ENCODE data around the gene PRRX2. TPM values are rescaled to one million over a fixed set of nuclear protein-coding genes. Genes with fewer than 3 reads are reported as not detected.

Gene PRRX2
- total and polyA plus RNA-seq, 2 of the 4 experiments (the other 2 are of a cell fraction): 12.7 to 35.5 TPM

DNA sequence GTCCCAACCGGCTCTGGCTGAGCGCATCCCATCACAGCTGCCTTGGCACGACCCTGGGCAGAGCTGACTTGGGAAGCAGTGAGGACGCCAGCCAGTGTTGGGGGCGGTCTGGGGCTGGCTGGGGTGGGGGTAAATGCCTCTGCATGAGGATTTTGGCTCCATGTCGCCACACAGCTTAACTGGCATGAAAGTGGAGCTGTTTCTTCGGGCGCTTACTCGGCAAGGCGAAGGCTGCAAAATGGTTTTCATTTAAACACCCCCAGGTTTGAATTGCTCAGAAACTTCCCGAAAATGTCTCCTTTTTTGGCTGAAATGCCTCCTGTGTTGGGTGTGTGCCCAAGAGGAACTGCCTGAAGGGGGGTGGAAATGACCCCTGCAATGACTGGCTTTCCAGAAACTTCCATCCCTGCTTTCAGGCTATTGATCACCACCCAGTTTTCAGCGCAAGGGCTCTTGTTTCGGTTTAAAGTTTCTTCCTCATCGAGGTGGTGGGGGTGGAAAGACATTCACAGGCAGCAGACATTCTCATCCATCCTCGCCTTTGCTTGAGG, 49.1 kb downstream of the PRRX2 start:
- Histone ChIP-seq H3K4me1 (ENCODE audit: control insufficient read depth, insufficient read depth, low read length) (peaks cover 40% of the 10 kb centered on the region), H4K91ac (ENCODE audit: insufficient read depth, low read depth, low read length) (peak overlapping the region; percentile 92), H3K4me3 (ENCODE audit: insufficient read depth, low read depth, low read length) (no peak overlapping the region), H3K18ac (ENCODE audit: low read depth, low read length) (peak overlapping the region; percentile 46; the same call in 1 of the 2 replicates), H3K14ac (replicated peaks; ENCODE audit: low read depth, low read length) (peak overlapping the region; percentile 54; the same call in 1 of the 2 replicates), H3K9me3 (ENCODE audit: control insufficient read depth, insufficient read depth, low read length) (no peaks in the 10 kb centered on the region), H3K27me3 (ENCODE audit: control insufficient read depth, insufficient read depth, low read length) (no peaks in the 10 kb centered on the region), H3K36me3 (ENCODE audit: control insufficient read depth, insufficient read depth, low read length) (peaks cover 3% of the 10 kb centered on the region), H2AFZ (replicated peaks; ENCODE audit: low read length, poor library complexity) (peak overlapping the region; percentile 41), H3K23ac (ENCODE audit: low read depth, low read length) (peak overlapping the region; percentile 83), H2BK20ac (ENCODE audit: low read depth, low read length) (peak overlapping the region; percentile 80), H2AK5ac (ENCODE audit: low read depth, low read length) (peak overlapping the region; percentile 96), H2AK9ac (replicated peaks; ENCODE audit: low read depth, low read length, poor library complexity) (peak overlapping the region; percentile 58), H4K5ac (ENCODE audit: low read depth, low read length) (peak overlapping the region; percentile 22), H2BK5ac (ENCODE audit: low read depth, low read length, poor library complexity, severe bottlenecking) (no peak overlapping the region), H3K79me1 (ENCODE audit: low read depth in 1 of 2, low read length in 2 of 2) (peaks cover 7 to 68% of the 10 kb centered on the region in 2 experiments), H4K20me1 (ENCODE audit: insufficient read depth, low read length) (peaks cover 10% of the 10 kb centered on the region; the same call in 1 of the 2 replicates), H3K9ac (ENCODE audit: low read depth, low read length) (no peak overlapping the region), H3K4ac (ENCODE audit: low read depth, low read length) (peak overlapping the region; percentile 91), H3K27ac (ENCODE audit: insufficient read depth, low read length) (peak overlapping the region; percentile 63), H3K9me1 (ENCODE audit: insufficient read depth, low read length) (peaks cover 35% of the 10 kb centered on the region), H3K4me2 (ENCODE audit: low read depth, low read length) (no peak overlapping the region), H3K56ac (ENCODE audit: extremely low read depth, insufficient read depth, low read length) (peak overlapping the region; percentile 1), H2BK120ac (ENCODE audit: low read depth, low read length) (peak overlapping the region; percentile 77), H2BK15ac (ENCODE audit: low read depth, low read length) (peak overlapping the region; percentile 33; the same call in 1 of the 3 replicates), H4K8ac (ENCODE audit: low read depth in 2 of 2, low read length in 2 of 2) (peak overlapping the region; percentile 55 to 75; a peak in 2 of 4 replicates)
- ATAC-seq (ENCODE audit: low read depth) (no peak), DNase-seq (no peak)
- in situ Hi-C loops (cut with MboI; ENCODE audit: low sequenced_read_pairs): no loop called here
- TF ChIP-seq, protein P1, sequence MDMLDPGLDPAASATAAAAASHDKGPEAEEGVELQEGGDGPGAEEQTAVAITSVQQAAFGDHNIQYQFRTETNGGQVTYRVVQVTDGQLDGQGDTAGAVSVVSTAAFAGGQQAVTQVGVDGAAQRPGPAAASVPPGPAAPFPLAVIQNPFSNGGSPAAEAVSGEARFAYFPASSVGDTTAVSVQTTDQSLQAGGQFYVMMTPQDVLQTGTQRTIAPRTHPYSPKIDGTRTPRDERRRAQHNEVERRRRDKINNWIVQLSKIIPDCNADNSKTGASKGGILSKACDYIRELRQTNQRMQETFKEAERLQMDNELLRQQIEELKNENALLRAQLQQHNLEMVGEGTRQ (IDR thresholded peaks at IDR 0.05; ENCODE audit: low read depth, low read length): no peak
- TF ChIP-seq SMC3 (IDR thresholded peaks at IDR 0.05; ENCODE audit: low read depth, low read length) (no peak), CHD1 (IDR thresholded peaks at IDR 0.05; ENCODE audit: low read depth, low read length) (no peak), BHLHE40 (IDR thresholded peaks at IDR 0.05; ENCODE audit: low read depth, low read length) (no peak), CEBPB (IDR thresholded peaks at IDR 0.05; ENCODE audit: low read depth, low read length) (no peak), FOS (IDR thresholded peaks at IDR 0.05; ENCODE audit: low read depth, low read length) (no peak)
- TF ChIP-seq, protein P2, sequence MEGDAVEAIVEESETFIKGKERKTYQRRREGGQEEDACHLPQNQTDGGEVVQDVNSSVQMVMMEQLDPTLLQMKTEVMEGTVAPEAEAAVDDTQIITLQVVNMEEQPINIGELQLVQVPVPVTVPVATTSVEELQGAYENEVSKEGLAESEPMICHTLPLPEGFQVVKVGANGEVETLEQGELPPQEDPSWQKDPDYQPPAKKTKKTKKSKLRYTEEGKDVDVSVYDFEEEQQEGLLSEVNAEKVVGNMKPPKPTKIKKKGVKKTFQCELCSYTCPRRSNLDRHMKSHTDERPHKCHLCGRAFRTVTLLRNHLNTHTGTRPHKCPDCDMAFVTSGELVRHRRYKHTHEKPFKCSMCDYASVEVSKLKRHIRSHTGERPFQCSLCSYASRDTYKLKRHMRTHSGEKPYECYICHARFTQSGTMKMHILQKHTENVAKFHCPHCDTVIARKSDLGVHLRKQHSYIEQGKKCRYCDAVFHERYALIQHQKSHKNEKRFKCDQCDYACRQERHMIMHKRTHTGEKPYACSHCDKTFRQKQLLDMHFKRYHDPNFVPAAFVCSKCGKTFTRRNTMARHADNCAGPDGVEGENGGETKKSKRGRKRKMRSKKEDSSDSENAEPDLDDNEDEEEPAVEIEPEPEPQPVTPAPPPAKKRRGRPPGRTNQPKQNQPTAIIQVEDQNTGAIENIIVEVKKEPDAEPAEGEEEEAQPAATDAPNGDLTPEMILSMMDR (conservative IDR thresholded peaks at IDR 0.05; ENCODE audit: low read depth, low read length): no peak
- no TSS peak for BruUV-seq (replicated peaks)
- CTCF ChIA-PET: interaction anchor here (0.6 to 2.1 kb wide), 2 partner anchors 12 to 57 kb away, joined by 3 to 8 read pairs; no protein-coding TSS in a partner anchor
- dilution Hi-C loops (cut with HindIII; ENCODE audit: low sequenced_read_pairs, unreplicated experiment): no loop called here
- intact Hi-C loops (cut with micrococcal nuclease): loop anchor here (5.0 kb wide), 1 partner anchor 47 kb away; the partner anchor contains the start of gene PRRX2
- 95% methylated on average over 4 of the region's 15 CpGs; no CpG with 5 or more reads in 1 of the 2 experiments for WGBS, 2 experiments (ENCODE audit: extremely low coverage in 2 of 2, insufficient read length in 1 of 2)
- POLR2A ChIA-PET (ENCODE audit: unreplicated experiment): no interaction called here

Data from IMR-90 (cell line).